GM19023 (cell line): ENCODE results near the gene CREB5.

Source experiments
- ATAC-seq: cut with Tn5 transposase; IDR thresholded peaks from one replicate; pipeline ENCODE4 v1.9.1; 2021; ENCODE audit warnings: mild to moderate bottlenecking, moderate library complexity; ENCODE audit not compliant: unreplicated experiment

CREB5 gene

GRCh38 chr7:28865601-28866144, 453.4 kb downstream of the CREB5 start:
- ATAC-seq: no peak

DNA sequence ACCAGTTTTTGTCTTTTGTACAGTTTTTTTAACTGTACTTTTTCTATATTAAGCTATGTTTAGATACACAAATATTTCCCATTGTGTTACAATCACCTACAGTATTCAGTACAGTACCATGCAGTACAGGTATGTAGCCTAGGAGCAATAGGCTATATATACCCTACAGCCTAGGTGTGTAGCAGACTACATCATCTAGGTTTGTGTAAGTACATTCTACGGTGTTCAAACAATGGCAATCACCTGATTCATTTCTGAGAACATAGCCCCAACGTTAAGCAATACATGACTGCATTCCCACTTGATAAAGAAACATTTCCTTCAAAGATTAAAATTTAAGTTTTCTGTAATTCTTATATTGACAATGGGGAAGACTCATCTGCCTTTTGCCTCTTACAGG, 456.4 kb downstream of the CREB5 start:
- ATAC-seq: no peak

DNA sequence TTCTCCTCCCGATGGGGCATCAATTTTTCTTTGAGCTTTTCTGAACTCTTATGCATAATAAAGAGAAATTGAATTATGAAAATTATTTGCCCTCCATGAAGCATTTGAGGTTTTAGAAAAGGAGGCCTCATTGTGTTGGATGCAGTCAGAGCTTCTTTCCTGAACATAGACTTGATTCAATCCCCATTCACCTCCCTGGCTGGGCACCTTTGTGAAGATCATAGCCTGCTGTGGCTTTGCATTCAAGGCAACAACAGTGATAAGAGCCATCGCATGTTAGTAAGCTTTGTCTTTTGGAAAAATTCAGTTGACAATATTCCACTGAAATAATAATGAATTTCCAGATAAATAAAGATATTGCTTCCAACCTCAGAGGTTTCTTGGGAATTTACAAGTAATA, 458.8 kb downstream of the CREB5 start:
- ATAC-seq: no peak

- no peak for ATAC-seq
Observed at GRCh38 chr7:28871631-28872030, 459.3 kb downstream of the CREB5 start.

DNA sequence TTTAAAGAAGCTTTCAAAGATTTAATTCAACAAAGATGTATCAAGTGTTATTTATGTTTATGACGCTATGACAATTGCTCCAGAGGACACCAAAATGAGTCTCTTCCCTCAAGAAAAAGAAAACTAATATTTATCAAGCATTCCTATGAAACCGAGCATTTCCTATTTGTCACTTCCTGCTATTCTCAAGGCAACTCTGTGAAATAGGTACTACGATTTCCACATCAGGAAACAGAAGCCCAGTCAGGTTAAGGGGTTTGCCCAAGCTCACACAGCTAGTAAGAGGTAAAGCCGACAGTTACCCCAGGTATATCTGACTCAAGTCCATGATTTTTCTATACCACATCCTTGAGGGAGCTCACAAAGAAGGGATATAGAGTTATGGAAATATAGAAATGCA, 459.9 kb downstream of the CREB5 start:
- no peak for ATAC-seq

GRCh38 chr7:28873365-28873764, 461.0 kb downstream of the CREB5 start:
- ATAC-seq: no peak

DNA sequence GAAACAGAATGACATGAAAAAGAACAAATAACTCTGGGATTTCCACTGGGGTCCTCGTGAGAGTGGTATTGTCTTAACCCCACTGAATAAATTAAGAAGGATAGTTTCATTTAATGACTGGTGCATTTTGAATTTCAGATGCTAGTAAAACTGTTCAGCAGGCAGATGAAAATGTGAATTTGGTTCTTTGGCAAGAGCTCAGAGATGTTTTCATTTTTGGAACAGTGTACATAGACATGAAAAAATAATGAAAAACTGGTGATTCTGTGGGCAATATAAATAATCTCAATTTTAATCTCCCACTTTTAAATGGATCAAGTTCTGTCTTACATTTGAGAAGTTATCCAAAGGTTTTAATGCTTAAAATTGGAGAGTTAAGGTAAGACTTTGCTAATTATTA, 461.7 kb downstream of the CREB5 start:
- no peak for ATAC-seq
